B cell (primary cell): Measurements from ENCODE around the gene TRIM38. TPM values are rescaled to one million over a fixed set of nuclear protein-coding genes. Genes with fewer than 3 reads are reported as not detected.

Experiments used
- ATAC-seq: fragments of 200-7000 bp; cut with Tn5 transposase; one replicate; pipeline ENCODE4 v1.10.0; 2021; ENCODE audit warnings: low read depth, mild to moderate bottlenecking, moderate number of reproducible peaks, moderate library complexity
- CTCF ChIA-PET: fragments of 350-600 bp; sonication (Branson Sonifier 250); formaldehyde crosslinking; loops from one replicate; lab custom pipeline; 2021; ENCODE audit warnings: antibody characterized with exemption, inconsistent platforms; lab: Charles Lee
- POLR2A ChIA-PET: fragments of 350-600 bp; sonication (Branson Sonifier 250); formaldehyde crosslinking; loops from one replicate; lab custom pipeline; 2021; ENCODE audit warnings: antibody characterized with exemption; lab: Charles Lee
- DNase-seq: peaks from one replicate; pipeline ENCODE4 v3.0.0; 2013
- H2AFZ ChIP-seq: 2 replicates; pipeline ENCODE4 v1.6.1; 2012; ENCODE audit warnings: mild to moderate bottlenecking, low read depth, low read length; ENCODE audit not compliant: insufficient read depth, poor library complexity, severe bottlenecking
- H3K27ac ChIP-seq, 2 donors: 1 replicate in 1 of 2; 2 replicates in 1 of 2; pipeline ENCODE4 v1.5.1; 2012 to 2013; ENCODE audit warnings: low read length in 2 of 2, mild to moderate bottlenecking in 2 of 2, moderate library complexity in 1 of 2
- H3K27me3 ChIP-seq, 4 experiments: fragments of 200-600 bp in 1 of 4; sonication (generic) in 1 of 4; replicated peaks in 1 of 4; 1 replicate in 2 of 4; 2 replicates in 2 of 4; pipeline versions ENCODE4 v1.6.1 to v1.7.0; 2013 to 2016; ENCODE audit warnings: low read length in 3 of 4, mild to moderate bottlenecking in 2 of 4, mixed read lengths in 1 of 4, moderate library complexity in 1 of 4; ENCODE audit not compliant: insufficient read depth in 4 of 4, control insufficient read depth in 3 of 4; ENCODE audit errors: control extremely low read depth in 1 of 4
- H3K36me3 ChIP-seq, 2 experiments: replicated peaks in 1 of 2; 1 replicate in 1 of 2; 2 replicates in 1 of 2; pipeline versions ENCODE4 v1.6.1 to v1.7.1; 2013; ENCODE audit warnings: low read length in 1 of 2; ENCODE audit not compliant: insufficient read depth in 2 of 2, control insufficient read depth in 1 of 2; ENCODE audit errors: control extremely low read depth in 1 of 2, extremely low read depth in 1 of 2
- H3K4me1 ChIP-seq, 2 donors: fragments of 200-600 bp in 1 of 2; sonication (generic) in 1 of 2; 1 replicate in 1 of 2; 2 replicates in 1 of 2; pipeline versions ENCODE4 v1.5.1 to v1.6.1; 2013 to 2017; ENCODE audit warnings: low read length in 2 of 2; ENCODE audit not compliant: control insufficient read depth in 2 of 2, insufficient read depth in 2 of 2
- H3K4me2 ChIP-seq: replicated peaks from 2 replicates; pipeline ENCODE3; 2012; ENCODE audit warnings: mild to moderate bottlenecking, low read depth, low read length; ENCODE audit not compliant: poor library complexity, severe bottlenecking
- H3K4me3 ChIP-seq, 5 experiments: fragments of 200-600 bp in 1 of 5; sonication (generic) in 1 of 5; 1 replicate in 3 of 5; 2 replicates in 2 of 5; pipeline versions ENCODE4 v1.5.1 to v1.7.0; 2011 to 2016; ENCODE audit warnings: low read length in 4 of 5, mild to moderate bottlenecking in 4 of 5, low read depth in 2 of 5, control low read depth in 1 of 5, moderate library complexity in 1 of 5; ENCODE audit not compliant: insufficient read depth in 1 of 5; ENCODE audit errors: control extremely low read depth in 1 of 5, extremely low read depth in 1 of 5
- H3K79me2 ChIP-seq: fragments of 200-600 bp; sonication (generic); one replicate; pipeline ENCODE4 v1.6.0; 2016; ENCODE audit warnings: low read length; ENCODE audit not compliant: control insufficient read depth, insufficient read depth
- H3K9ac ChIP-seq: fragments of 200-600 bp; sonication (generic); 2 replicates; pipeline ENCODE4 v1.6.1; 2017; ENCODE audit warnings: mild to moderate bottlenecking, low read length, moderate library complexity
- H3K9me3 ChIP-seq, 3 donors: one replicate each; pipeline versions ENCODE4 v1.6.1 to v1.7.1; 2013; ENCODE audit warnings: low read length in 2 of 3; ENCODE audit not compliant: control insufficient read depth in 2 of 3, insufficient read depth in 1 of 3; ENCODE audit errors: control extremely low read depth in 1 of 3
- H4K20me1 ChIP-seq: 2 replicates; pipeline ENCODE4 v1.6.0; 2012; ENCODE audit warnings: mild to moderate bottlenecking, low read length; ENCODE audit not compliant: insufficient read depth, control insufficient read depth, poor library complexity, severe bottlenecking
- H3K27ac Mint-ChIP-seq: one replicate; pipeline ENCODE4 v1.8.0; 2021; ENCODE audit warnings: mixed read lengths
- H3K27me3 Mint-ChIP-seq: one replicate; pipeline ENCODE4 v1.8.0; 2021; ENCODE audit warnings: mixed read lengths
- H3K4me1 Mint-ChIP-seq: one replicate; pipeline ENCODE4 v1.8.0; 2021; ENCODE audit warnings: mixed read lengths
- H3K4me3 Mint-ChIP-seq: one replicate; pipeline ENCODE4 v1.8.0; 2021; ENCODE audit warnings: mixed read lengths
- H3K9me3 Mint-ChIP-seq: one replicate; pipeline ENCODE4 v1.8.0; 2022; ENCODE audit warnings: mixed read lengths; ENCODE audit not compliant: insufficient read depth
- CTCF ChIP-seq: fragments of 200-600 bp; IDR thresholded peaks from one replicate; pipeline ENCODE4 v1.8.0; 2022; ENCODE audit warnings: antibody characterized with exemption, mild to moderate bottlenecking
- EZH2 ChIP-seq: IDR thresholded peaks from 2 replicates; pipeline ENCODE4 v1.6.1; 2012; ENCODE audit warnings: borderline replicate concordance, low read depth, mild to moderate bottlenecking, moderate library complexity, low read length; ENCODE audit not compliant: insufficient read depth, poor library complexity, severe bottlenecking
- WGBS: methylation state at CpG from one replicate; pipeline ENCODE4 v1.1.5; 2013; ENCODE audit warnings: missing lambda C conversion rate; ENCODE audit not compliant: insufficient coverage; 5-methylcytosine and 5-hydroxymethylcytosine counted together
- intact Hi-C: fragments of 100-400 bp; cut with micrococcal nuclease; formaldehyde crosslinking; loops from one replicate; pipeline ENCODE4 v1.10.0; 2022
- polyA plus RNA-seq: library from polyadenylated mRNA; depleted of rRNA; stranded (reverse); fragments of >200 nt; gene quantifications from 2 replicates; pipeline ENCODE4 v1.2.3, GENCODE V29; 2012
- total RNA-seq, 2 donors: library from RNA; stranded (reverse); fragments of 120-200 nt in 1 of 2; gene quantifications; 1 replicate in 1 of 2; 2 replicates in 1 of 2; pipeline versions ENCODE4 v1.2.3 to v1.2.4, GENCODE V29; 2013 to 2022

TRIM38 gene
- total and polyA plus RNA-seq, 2 donors (not counting 1 experiment from before 2014, with no cell fraction given) = 29.3 to 57.2 TPM

- Mint-ChIP-seq H3K9me3 (no peaks in the 10 kb centered on the region), H3K27ac (peak overlapping the region; percentile 75), H3K4me3 (no peak overlapping the region), H3K4me1 (peaks cover 21% of the 10 kb centered on the region), H3K27me3 (no peaks in the 10 kb centered on the region)
- H4K20me1 ChIP-seq = peaks cover 30% of the 10 kb centered on the region
- POLR2A ChIA-PET = interaction anchor here (0.7 kb wide), 1 partner anchor 11 kb away, joined by 3 read pairs; no protein-coding TSS in a partner anchor
- H3K27me3 ChIP-seq = no peaks in the 10 kb centered on the region
- H3K4me2 ChIP-seq = no peak overlapping the region
- ATAC-seq = no peak
- H3K4me1 ChIP-seq = no peaks in the 10 kb centered on the region
- TF ChIP-seq EZH2 (no peak), CTCF (no peak)
- no peak overlapping the region for H3K9ac ChIP-seq
- H3K4me3 ChIP-seq = no peak overlapping the region
- no peaks in the 10 kb centered on the region for H3K9me3 ChIP-seq
- H3K27ac ChIP-seq = no peak overlapping the region
- no peak overlapping the region for H2AFZ ChIP-seq
- H3K79me2 ChIP-seq = peaks cover 22% of the 10 kb centered on the region
- DNase-seq = no peak
- intact Hi-C loops = no loop called here
- peaks cover 6 to 90% of the 10 kb centered on the region in 2 experiments for H3K36me3 ChIP-seq
- CTCF ChIA-PET = interaction anchor here (1.1 to 1.9 kb wide), 3 partner anchors 11 to 21 kb away, joined by 3 to 5 read pairs (median 4); no protein-coding TSS in a partner anchor
- 96% methylated on average over 4 of the region's 5 CpGs for WGBS
These were observed 19.1 kb downstream of the TRIM38 start for GRCh38 chr6:25981568-25982263.

- Histone ChIP-seq H3K9me3 (no peaks in the 10 kb centered on the region), H3K9ac (no peak overlapping the region), H4K20me1 (peaks cover 16% of the 10 kb centered on the region), H3K4me3 (no peak overlapping the region), H3K27me3 (no peaks in the 10 kb centered on the region), H3K36me3 (peaks cover 4 to 75% of the 10 kb centered on the region in 2 experiments), H3K79me2 (peaks cover 3% of the 10 kb centered on the region), H2AFZ (no peak overlapping the region), H3K4me1 (no peaks in the 10 kb centered on the region), H3K4me2 (no peak overlapping the region), H3K27ac (peak overlapping the region in 1 of 2 donors; percentile 58)
- intact Hi-C loops = no loop called here
- no peak for ATAC-seq
- ChIA-PET POLR2A (no interaction called here), CTCF (no interaction called here)
- peaks cover 26% of the 10 kb centered on the region for H3K4me1 Mint-ChIP-seq
- H3K27me3 Mint-ChIP-seq = no peaks in the 10 kb centered on the region
- TF ChIP-seq CTCF (no peak), EZH2 (no peak)
- peak overlapping the region; percentile 56 for H3K27ac Mint-ChIP-seq
- H3K9me3 Mint-ChIP-seq = no peaks in the 10 kb centered on the region
- no peak overlapping the region for H3K4me3 Mint-ChIP-seq
- no peak for DNase-seq
- 100% methylated on average over 1 of the region's 2 CpGs for WGBS
These were observed 21.7 kb downstream of the TRIM38 start for GRCh38 chr6:25984265-25984664.
